T-helper 2 cell (primary cell): Measurements from ENCODE around the gene PTPRN2.

ENCODE experiments used
- DNase-seq, 5 experiments: peaks; one replicate each; pipeline versions ENCODE4 v3.0.0 to v3.0.0-alpha.2; 2012 to 2022

Gene PTPRN2

GRCh38 chr7:157772486-157773130 is 815.0 kb downstream of the PTPRN2 start:
- no peak for DNase-seq

- no peak for DNase-seq
These were observed 815.9 kb downstream of the PTPRN2 start for GRCh38 chr7:157771689-157772088.

GRCh38 chr7:157770716-157771320 is 816.8 kb downstream of the PTPRN2 start:
- no peak for DNase-seq

GRCh38 chr7:157769526-157770215 is 818.0 kb downstream of the PTPRN2 start:
- no peak for DNase-seq

GRCh38 chr7:157769086-157769485 is 818.5 kb downstream of the PTPRN2 start:
- no peak for DNase-seq

GRCh38 chr7:157768198-157768597 is 819.4 kb downstream of the PTPRN2 start:
- no peak for DNase-seq

- DNase-seq, result no peak
These were observed 820.0 kb downstream of the PTPRN2 start for GRCh38 chr7:157767506-157768197.

- DNase-seq, result no peak
These were observed 821.5 kb downstream of the PTPRN2 start for GRCh38 chr7:157766098-157766497.

- no peak for DNase-seq
These were observed 822.6 kb downstream of the PTPRN2 start for GRCh38 chr7:157764946-157765537.

GRCh38 chr7:157764193-157764592 is 823.4 kb downstream of the PTPRN2 start:
- DNase-seq, result no peak

GRCh38 chr7:157763279-157764000 is 824.2 kb downstream of the PTPRN2 start:
- DNase-seq, result no peak

GRCh38 chr7:157762824-157763223 is 824.8 kb downstream of the PTPRN2 start:
- DNase-seq, result no peak

- peak in 1 of 5 experiments; percentile 45 for DNase-seq
These were observed 827.5 kb downstream of the PTPRN2 start for GRCh38 chr7:157760004-157760730.

GRCh38 chr7:157759246-157759805 is 828.3 kb downstream of the PTPRN2 start:
- no peak for DNase-seq

GRCh38 chr7:157758468-157759245 is 829.0 kb downstream of the PTPRN2 start:
- no peak for DNase-seq

- no peak for DNase-seq
These were observed 829.7 kb downstream of the PTPRN2 start for GRCh38 chr7:157757776-157758467.

- no peak for DNase-seq
These were observed 830.4 kb downstream of the PTPRN2 start for GRCh38 chr7:157757211-157757610.

- DNase-seq, result no peak
These were observed 831.9 kb downstream of the PTPRN2 start for GRCh38 chr7:157755741-157756140.

GRCh38 chr7:157754416-157754790 is 833.2 kb downstream of the PTPRN2 start:
- no peak for DNase-seq
